NB4 (cell line): Measurements from ENCODE around the gene WSCD2.

Experiments
- DNase-seq: peaks from one replicate; pipeline ENCODE4 v3.0.0; 2010; ENCODE audit warnings: low read depth
- H3K4me3 ChIP-seq: one replicate; pipeline ENCODE4 v1.5.1; 2011; ENCODE audit warnings: mild to moderate bottlenecking, low read depth, low read length, moderate library complexity
- CTCF ChIP-seq: IDR thresholded peaks from one replicate; pipeline ENCODE4 v1.5.1; 2012; ENCODE audit warnings: low read depth, low read length
- MAX ChIP-seq: IDR thresholded peaks from 2 replicates; pipeline ENCODE4 v1.6.1; 2011; ENCODE audit warnings: low read depth, low read length
- MYC ChIP-seq: IDR thresholded peaks from 2 replicates; pipeline ENCODE4 v1.6.1; 2011; ENCODE audit warnings: low read depth, low read length
- POLR2A ChIP-seq: IDR thresholded peaks from 2 replicates; pipeline ENCODE4 v1.6.1; 2011; ENCODE audit warnings: mild to moderate bottlenecking; ENCODE audit not compliant: insufficient read length; ENCODE audit errors: extremely low read depth

The WSCD2 gene

GRCh38 chr12:108169708-108170107, 40.6 kb downstream of the WSCD2 start:
- H3K4me3 ChIP-seq, result no peak overlapping the region
- TF ChIP-seq MAX, result no peak
- no peak for TF ChIP-seq POLR2A
- TF ChIP-seq MYC, result no peak
- TF ChIP-seq CTCF, result no peak
- no peak for DNase-seq

GRCh38 chr12:108170164-108170563, 41.1 kb downstream of the WSCD2 start:
- no peak for TF ChIP-seq CTCF
- no peak for TF ChIP-seq POLR2A
- TF ChIP-seq MYC, result no peak
- no peak for TF ChIP-seq MAX
- no peak for DNase-seq
- no peak overlapping the region for H3K4me3 ChIP-seq

GRCh38 chr12:108172033-108172432, 42.9 kb downstream of the WSCD2 start:
- no peak for DNase-seq
- no peak overlapping the region for H3K4me3 ChIP-seq
- TF ChIP-seq MAX, result no peak
- TF ChIP-seq CTCF, result no peak
- no peak for TF ChIP-seq POLR2A
- TF ChIP-seq MYC, result no peak

- DNase-seq, result no peak
- H3K4me3 ChIP-seq, result no peak overlapping the region
- no peak for TF ChIP-seq CTCF
- TF ChIP-seq POLR2A, result no peak
- TF ChIP-seq MYC, result no peak
- no peak for TF ChIP-seq MAX
These were observed 44.1 kb downstream of the WSCD2 start for GRCh38 chr12:108173160-108173559.

GRCh38 chr12:108173892-108174291, 44.8 kb downstream of the WSCD2 start:
- no peak for TF ChIP-seq MYC
- no peak for TF ChIP-seq POLR2A
- TF ChIP-seq CTCF, result no peak
- TF ChIP-seq MAX, result no peak
- no peak for DNase-seq
- H3K4me3 ChIP-seq, result no peak overlapping the region

- no peak overlapping the region for H3K4me3 ChIP-seq
- TF ChIP-seq MYC (no peak), POLR2A (no peak), CTCF (no peak), MAX (no peak)
- DNase-seq, result no peak
These were observed 45.6 kb downstream of the WSCD2 start for GRCh38 chr12:108174641-108175040.
